ENCODE measurements around the gene SLC4A3.

DNA sequence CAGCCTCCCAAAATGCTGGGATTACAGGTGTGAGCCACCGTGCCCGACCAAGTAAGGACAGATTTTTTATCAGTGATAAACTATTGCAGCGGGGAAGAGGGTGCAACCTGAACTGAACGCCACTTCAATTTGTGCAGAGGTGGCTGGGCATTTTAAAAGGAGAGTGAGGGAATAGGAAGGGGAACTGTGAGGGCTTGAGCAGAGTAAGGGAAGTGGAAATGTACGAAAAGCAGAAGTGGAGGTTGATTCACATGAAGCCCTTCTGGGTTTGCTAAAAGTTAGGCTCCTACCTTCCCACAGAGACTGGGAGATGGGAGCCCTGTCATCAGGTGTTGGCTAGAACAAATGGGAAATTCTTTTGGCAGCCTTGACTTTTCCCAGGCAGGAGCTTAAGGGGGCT, 23.7 kb upstream of the SLC4A3 start:
- TF ChIP-seq, protein P1, sequence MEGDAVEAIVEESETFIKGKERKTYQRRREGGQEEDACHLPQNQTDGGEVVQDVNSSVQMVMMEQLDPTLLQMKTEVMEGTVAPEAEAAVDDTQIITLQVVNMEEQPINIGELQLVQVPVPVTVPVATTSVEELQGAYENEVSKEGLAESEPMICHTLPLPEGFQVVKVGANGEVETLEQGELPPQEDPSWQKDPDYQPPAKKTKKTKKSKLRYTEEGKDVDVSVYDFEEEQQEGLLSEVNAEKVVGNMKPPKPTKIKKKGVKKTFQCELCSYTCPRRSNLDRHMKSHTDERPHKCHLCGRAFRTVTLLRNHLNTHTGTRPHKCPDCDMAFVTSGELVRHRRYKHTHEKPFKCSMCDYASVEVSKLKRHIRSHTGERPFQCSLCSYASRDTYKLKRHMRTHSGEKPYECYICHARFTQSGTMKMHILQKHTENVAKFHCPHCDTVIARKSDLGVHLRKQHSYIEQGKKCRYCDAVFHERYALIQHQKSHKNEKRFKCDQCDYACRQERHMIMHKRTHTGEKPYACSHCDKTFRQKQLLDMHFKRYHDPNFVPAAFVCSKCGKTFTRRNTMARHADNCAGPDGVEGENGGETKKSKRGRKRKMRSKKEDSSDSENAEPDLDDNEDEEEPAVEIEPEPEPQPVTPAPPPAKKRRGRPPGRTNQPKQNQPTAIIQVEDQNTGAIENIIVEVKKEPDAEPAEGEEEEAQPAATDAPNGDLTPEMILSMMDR (conservative IDR thresholded peaks at IDR 0.05) = no peak
- TF ChIP-seq ZFX (IDR thresholded peaks at IDR 0.05) = no peak
